HL-60 (cell line): ENCODE measurements around the gene SPNS2.

Source experiments
- POLR2AphosphoS5 ChIP-seq: IDR thresholded peaks from 2 replicates; pipeline ENCODE4 v1.6.1; 2012; ENCODE audit warnings: low read depth
- SPI1 ChIP-seq: IDR thresholded peaks from 2 replicates; pipeline ENCODE4 v1.6.1; 2012; ENCODE audit warnings: low read depth, mild to moderate bottlenecking, borderline replicate concordance
- TF ChIP-seq, protein P1 (sequence below): IDR thresholded peaks from one replicate; pipeline ENCODE4 v1.5.1; 2011; ENCODE audit warnings: low read length, control low read depth, inconsistent platforms; ENCODE audit not compliant: insufficient read depth

GRCh38 chr17:4505187-4505586 lies 6.5 kb downstream of the SPNS2 start:
- TF ChIP-seq SPI1 (no peak), POLR2AphosphoS5 (no peak)
- TF ChIP-seq, protein P1, sequence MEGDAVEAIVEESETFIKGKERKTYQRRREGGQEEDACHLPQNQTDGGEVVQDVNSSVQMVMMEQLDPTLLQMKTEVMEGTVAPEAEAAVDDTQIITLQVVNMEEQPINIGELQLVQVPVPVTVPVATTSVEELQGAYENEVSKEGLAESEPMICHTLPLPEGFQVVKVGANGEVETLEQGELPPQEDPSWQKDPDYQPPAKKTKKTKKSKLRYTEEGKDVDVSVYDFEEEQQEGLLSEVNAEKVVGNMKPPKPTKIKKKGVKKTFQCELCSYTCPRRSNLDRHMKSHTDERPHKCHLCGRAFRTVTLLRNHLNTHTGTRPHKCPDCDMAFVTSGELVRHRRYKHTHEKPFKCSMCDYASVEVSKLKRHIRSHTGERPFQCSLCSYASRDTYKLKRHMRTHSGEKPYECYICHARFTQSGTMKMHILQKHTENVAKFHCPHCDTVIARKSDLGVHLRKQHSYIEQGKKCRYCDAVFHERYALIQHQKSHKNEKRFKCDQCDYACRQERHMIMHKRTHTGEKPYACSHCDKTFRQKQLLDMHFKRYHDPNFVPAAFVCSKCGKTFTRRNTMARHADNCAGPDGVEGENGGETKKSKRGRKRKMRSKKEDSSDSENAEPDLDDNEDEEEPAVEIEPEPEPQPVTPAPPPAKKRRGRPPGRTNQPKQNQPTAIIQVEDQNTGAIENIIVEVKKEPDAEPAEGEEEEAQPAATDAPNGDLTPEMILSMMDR, result no peak
